Muscle of leg (tissue), 11 donors: ENCODE results near the gene FOXA3. TPM values are rescaled to one million over a fixed set of nuclear protein-coding genes. Genes with fewer than 3 reads are reported as not detected.

Experiments used
- DNase-seq: peaks from one replicate; pipeline ENCODE4 v3.0.0; 2013
- H3K27ac ChIP-seq: one replicate; pipeline ENCODE4 v1.5.1; 2013; ENCODE audit warnings: mild to moderate bottlenecking, low read length, control low read depth
- H3K27me3 ChIP-seq: one replicate; pipeline ENCODE4 v1.6.1; 2013; ENCODE audit warnings: low read length; ENCODE audit not compliant: control insufficient read depth, insufficient read depth
- H3K36me3 ChIP-seq: one replicate; pipeline ENCODE4 v1.6.1; 2013; ENCODE audit warnings: low read length; ENCODE audit not compliant: control insufficient read depth, insufficient read depth
- H3K4me1 ChIP-seq: one replicate; pipeline ENCODE4 v1.6.1; 2013; ENCODE audit warnings: low read length; ENCODE audit not compliant: control insufficient read depth, insufficient read depth
- H3K4me3 ChIP-seq: one replicate; pipeline ENCODE4 v1.5.1; 2013; ENCODE audit warnings: low read length, control low read depth
- H3K9me3 ChIP-seq: replicated peaks from 2 replicates; pipeline ENCODE4 v1.6.1; 2013; ENCODE audit warnings: low read depth, low read length; ENCODE audit not compliant: control insufficient read depth
- WGBS: methylation state at CpG from one replicate; pipeline ENCODE4 v1.1.5; 2013; ENCODE audit warnings: missing lambda C conversion rate; ENCODE audit not compliant: insufficient coverage; 5-methylcytosine and 5-hydroxymethylcytosine counted together
- polyA plus RNA-seq, 8 donors: library from polyadenylated mRNA; unstranded; fragments of 120-200 nt; gene quantifications; one replicate each; pipeline versions ENCODE4 v1.2.1 to v1.2.3, GENCODE V29; 2013; ENCODE audit warnings: inconsistent platforms in 1 of 8, low replicate concordance in 1 of 8; ENCODE audit not compliant: insufficient read length in 8 of 8, insufficient read depth in 1 of 8
- total RNA-seq: library from RNA; stranded (reverse); fragments of 120-200 nt; gene quantifications from one replicate; pipeline ENCODE4 v1.2.4, GENCODE V29; 2013

The FOXA3 gene
- total and polyA plus RNA-seq, 9 donors = 0.09 to 0.41 (median 0.12) TPM; not detected in 6

DNA sequence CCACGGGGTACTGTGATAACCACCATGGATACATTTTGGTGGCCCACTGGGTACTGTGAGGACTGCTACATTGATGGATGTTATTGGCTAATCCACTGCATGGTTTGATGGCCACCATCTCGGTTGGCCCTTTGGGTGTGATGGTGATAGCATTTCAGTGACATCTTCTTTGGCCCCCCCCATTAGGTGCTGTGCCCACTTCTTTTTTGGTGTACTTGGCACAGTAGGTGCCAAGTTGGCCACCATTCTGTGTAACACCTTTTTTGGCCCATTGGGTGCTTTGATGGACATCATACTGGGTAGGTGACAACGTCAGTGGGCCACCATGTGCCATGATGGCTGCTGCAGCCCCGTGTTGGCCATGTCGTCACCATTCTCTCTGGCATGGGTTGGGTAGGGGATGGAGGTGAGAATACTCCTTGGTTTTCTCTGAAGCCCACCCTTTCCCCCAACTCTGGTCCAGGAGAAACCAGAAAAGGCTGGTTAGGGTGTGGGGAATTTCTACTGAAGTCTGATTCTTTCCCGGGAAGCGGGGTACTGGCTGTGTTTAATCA lies 9.2 kb downstream of the FOXA3 start:
- Histone ChIP-seq H3K36me3 (no peaks in the 10 kb centered on the region), H3K4me3 (no peak overlapping the region)
- 90% methylated on average over 4 of the region's 7 CpGs for WGBS

DNA sequence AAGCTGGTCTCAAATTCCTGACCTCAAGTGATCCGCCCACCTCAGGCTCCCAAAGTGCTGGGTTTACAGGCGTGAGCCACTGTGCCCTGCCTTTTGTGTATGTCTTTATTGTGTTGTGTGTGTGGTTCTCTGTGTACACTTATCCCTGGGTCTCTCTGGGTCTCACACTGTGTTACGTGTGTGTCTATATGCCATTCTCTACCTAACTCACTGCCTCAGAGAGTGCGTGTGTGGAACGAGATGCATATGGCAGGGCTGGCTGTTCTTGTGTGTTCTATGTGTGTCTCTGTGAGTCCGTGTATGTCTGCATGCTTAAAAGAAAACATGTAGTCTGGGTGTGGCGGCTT lies 10.5 kb downstream of the FOXA3 start:
- DNase-seq = no peak
- peaks cover 13% of the 10 kb centered on the region for H3K4me1 ChIP-seq
- WGBS = 60% methylated on average over 1 of the region's 7 CpGs
- H3K27ac ChIP-seq = no peak overlapping the region
- H3K9me3 ChIP-seq = no peaks in the 10 kb centered on the region
- no peaks in the 10 kb centered on the region for H3K36me3 ChIP-seq
- no peak overlapping the region for H3K4me3 ChIP-seq
- peaks cover 39% of the 10 kb centered on the region for H3K27me3 ChIP-seq

More for the DNA sequence above, 9.2 kb downstream of the FOXA3 start:
- no peak for DNase-seq
- Histone ChIP-seq H3K27me3 (peaks cover 42% of the 10 kb centered on the region), H3K9me3 (no peaks in the 10 kb centered on the region), H3K4me1 (peaks cover 13% of the 10 kb centered on the region), H3K27ac (no peak overlapping the region)

DNA sequence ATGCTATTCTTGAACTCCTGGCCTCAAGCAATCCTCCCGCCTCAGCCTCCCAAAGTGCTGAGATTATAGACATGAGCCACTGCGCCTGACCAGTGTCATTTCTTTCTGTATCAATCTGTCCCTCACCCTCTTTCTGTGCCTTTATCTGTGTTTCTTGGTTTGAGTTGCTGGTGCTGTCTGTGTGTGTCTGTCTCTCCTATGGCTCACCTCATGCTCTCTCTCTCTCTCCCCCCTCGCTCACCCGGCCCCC lies 12.0 kb downstream of the FOXA3 start:
- Histone ChIP-seq H3K9me3 (no peaks in the 10 kb centered on the region), H3K27me3 (peaks cover 39% of the 10 kb centered on the region), H3K36me3 (peaks cover 1% of the 10 kb centered on the region), H3K4me1 (peaks cover 13% of the 10 kb centered on the region), H3K27ac (peak overlapping the region; percentile 71), H3K4me3 (peak overlapping the region; percentile 32)
- 28% methylated on average over 3 of the region's 4 CpGs for WGBS
- no peak for DNase-seq

- H3K9me3 ChIP-seq = no peaks in the 10 kb centered on the region
- WGBS = 4% methylated on average over 20 of the region's 41 CpGs
- peak; percentile 83 for DNase-seq
- H3K27ac ChIP-seq = peak overlapping the region; percentile 71
- H3K4me3 ChIP-seq = peak overlapping the region; percentile 32
- H3K36me3 ChIP-seq = peaks cover 2% of the 10 kb centered on the region
- H3K27me3 ChIP-seq = peaks cover 39% of the 10 kb centered on the region
- H3K4me1 ChIP-seq = peaks cover 13% of the 10 kb centered on the region
Observed at GRCh38 chr19:45876411-45877197, 12.5 kb downstream of the FOXA3 start.

- WGBS = 77% methylated on average over 11 of the region's 11 CpGs
Observed at GRCh38 chr19:45878043-45878794, 14.1 kb downstream of the FOXA3 start.

DNA sequence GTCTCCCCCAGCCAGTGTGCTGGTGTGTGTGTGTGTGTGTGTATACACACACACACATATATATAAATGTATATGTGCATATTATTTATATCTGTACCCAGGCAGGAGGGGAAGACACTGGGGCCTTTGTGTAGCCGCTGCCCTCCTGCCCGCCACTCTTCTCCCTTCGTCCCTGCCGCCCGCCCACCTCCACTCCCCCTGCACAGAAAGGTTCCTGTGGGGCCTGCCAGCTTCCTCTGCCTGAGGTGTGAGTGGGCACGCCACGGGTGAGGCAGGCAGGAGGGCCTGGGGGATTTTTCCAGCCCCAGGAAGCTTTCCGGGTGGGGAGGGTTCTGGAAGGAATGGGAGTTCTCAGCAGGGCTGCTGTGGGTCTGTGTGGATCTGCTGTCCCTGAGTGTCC lies 14.9 kb downstream of the FOXA3 start:
- Histone ChIP-seq H3K4me1 (peaks cover 35% of the 10 kb centered on the region), H3K27me3 (peaks cover 23% of the 10 kb centered on the region), H3K27ac (no peak overlapping the region), H3K9me3 (no peaks in the 10 kb centered on the region), H3K4me3 (no peak overlapping the region), H3K36me3 (peaks cover 14% of the 10 kb centered on the region)
- DNase-seq = no peak
- WGBS = 58% methylated on average over 3 of the region's 8 CpGs

More at GRCh38 chr19:45878043-45878794, 14.1 kb downstream of the FOXA3 start:
- H3K36me3 ChIP-seq = peaks cover 8% of the 10 kb centered on the region
- no peak overlapping the region for H3K4me3 ChIP-seq
- H3K27me3 ChIP-seq = peaks cover 31% of the 10 kb centered on the region
- H3K27ac ChIP-seq = no peak overlapping the region
- H3K4me1 ChIP-seq = peaks cover 27% of the 10 kb centered on the region
- DNase-seq = no peak
- no peaks in the 10 kb centered on the region for H3K9me3 ChIP-seq

GRCh38 chr19:45879971-45880370 lies 15.8 kb downstream of the FOXA3 start:
- peaks cover 20% of the 10 kb centered on the region for H3K36me3 ChIP-seq
- H3K9me3 ChIP-seq = no peaks in the 10 kb centered on the region
- 39% methylated on average over 2 of the region's 2 CpGs for WGBS
- H3K27me3 ChIP-seq = peaks cover 19% of the 10 kb centered on the region
- H3K4me1 ChIP-seq = peaks cover 44% of the 10 kb centered on the region
- no peak overlapping the region for H3K27ac ChIP-seq
- no peak overlapping the region for H3K4me3 ChIP-seq
- DNase-seq = no peak

DNA sequence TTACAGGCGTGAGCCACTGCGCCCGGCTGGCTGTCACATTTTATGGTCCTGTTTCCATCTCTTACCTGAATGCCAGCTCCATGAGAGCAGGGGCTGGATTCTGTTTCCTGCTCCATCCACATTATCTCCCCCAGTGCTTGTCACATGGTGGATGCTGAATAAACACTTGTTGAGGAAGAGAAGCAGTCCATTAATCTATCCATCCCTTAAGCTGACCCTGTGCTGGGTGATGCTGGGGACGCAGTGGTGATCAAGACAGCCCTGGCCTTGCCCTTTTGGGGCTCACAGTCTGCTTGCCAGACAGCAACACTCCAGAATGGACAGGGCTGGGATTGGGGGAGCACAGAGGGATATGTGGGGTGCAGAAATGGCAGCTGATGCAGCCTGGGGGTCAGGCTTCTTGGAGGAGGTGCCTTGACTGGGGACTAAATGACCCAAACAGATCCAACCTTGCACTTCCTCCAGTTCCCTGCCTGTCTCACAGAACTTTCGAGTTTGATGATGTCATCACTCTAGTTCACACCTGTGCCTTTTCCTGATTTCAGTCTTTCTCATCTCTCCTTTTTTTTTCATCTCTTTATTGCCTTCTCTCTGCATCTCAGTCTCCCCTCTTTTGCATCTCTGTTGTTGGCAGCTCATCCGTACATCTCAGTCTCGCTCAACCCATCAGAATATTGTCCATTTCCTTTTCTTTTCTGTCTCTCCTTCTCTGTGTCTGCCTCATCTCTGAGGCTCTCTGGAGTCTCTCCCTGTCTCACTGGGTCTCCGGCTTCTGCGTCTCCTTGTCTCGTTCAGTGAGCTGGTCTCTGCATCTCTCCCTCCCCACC lies 17.2 kb downstream of the FOXA3 start:
- Histone ChIP-seq H3K9me3 (no peaks in the 10 kb centered on the region), H3K27me3 (peaks cover 8% of the 10 kb centered on the region), H3K27ac (no peak overlapping the region), H3K4me1 (peaks cover 48% of the 10 kb centered on the region), H3K4me3 (no peak overlapping the region), H3K36me3 (peaks cover 20% of the 10 kb centered on the region)
- WGBS = 60% methylated on average over 10 of the region's 10 CpGs
- no peak for DNase-seq

DNA sequence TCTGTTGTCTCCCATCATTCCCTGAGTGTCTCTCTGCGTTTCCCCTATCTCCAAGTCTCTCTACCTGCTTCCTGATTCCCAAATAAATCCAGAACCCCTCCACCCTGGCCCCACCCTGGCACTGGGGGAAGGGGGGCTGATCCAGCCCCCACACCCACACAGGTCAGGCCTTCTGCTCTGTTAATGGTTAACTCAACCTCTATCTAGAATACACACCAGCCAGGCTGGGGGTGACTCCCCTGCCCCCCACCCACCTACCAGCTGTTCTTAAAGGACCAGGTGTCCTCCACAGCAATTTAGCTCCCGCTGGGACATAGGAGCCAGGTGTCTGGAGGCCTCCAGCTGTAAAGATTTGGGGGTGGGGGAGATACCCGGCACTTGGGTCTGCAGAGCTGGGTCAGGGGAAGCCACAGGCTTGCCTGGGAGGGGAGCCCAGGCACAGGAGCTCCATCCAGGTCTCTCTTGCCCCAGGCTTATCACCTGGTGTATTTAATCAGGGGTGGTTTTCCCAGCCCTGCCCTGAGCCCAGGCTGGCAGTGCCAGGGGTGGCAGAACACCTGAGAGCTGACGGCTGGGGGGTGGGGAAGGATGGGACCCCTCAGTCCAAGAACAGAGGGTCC lies 17.9 kb downstream of the FOXA3 start:
- H3K4me3 ChIP-seq = no peak overlapping the region
- no peaks in the 10 kb centered on the region for H3K9me3 ChIP-seq
- H3K27me3 ChIP-seq = peaks cover 4% of the 10 kb centered on the region
- no peak for DNase-seq
- 37% methylated on average over 3 of the region's 4 CpGs for WGBS
- H3K36me3 ChIP-seq = peaks cover 20% of the 10 kb centered on the region
- peaks cover 45% of the 10 kb centered on the region for H3K4me1 ChIP-seq
- H3K27ac ChIP-seq = no peak overlapping the region
